Measurements from ENCODE around the gene CLCN1.
"Not testable (repeated sequence)": the region's sequence is repeated elsewhere in the genome, so short reads cannot be mapped to it uniquely, and the experiment has no call there.

The CLCN1 gene

DNA sequence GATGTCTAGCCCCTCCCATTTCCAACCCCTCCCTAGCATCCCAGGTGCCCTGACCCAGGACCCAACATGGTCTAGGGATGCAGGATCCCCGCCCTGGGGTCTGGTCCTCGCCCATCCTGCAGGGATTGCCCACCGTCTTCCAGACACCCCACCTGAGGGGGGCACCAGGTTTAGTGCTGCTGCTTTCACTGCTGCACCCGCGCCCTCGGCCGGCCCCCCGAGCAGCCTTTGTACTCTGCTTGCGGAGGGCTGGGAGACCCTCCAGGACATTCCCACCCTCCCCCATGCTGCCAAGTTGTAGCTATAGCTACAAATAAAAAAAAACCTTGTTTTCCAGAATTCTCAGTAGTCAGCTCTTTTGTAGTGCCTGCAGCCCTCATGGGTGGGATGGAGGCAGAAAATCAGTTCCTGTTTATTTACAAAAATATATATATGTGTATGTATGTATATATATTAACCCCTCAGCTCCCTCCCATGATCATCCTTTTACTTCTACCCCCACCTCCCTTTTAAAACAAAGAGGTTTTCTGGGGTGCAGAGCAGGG lies 74.9 kb downstream of the CLCN1 start:
- Histone ChIP-seq H3K9ac (ENCODE audit: low read depth, low read length) (peak overlapping the region; percentile 0), H3K4me1 (ENCODE audit: control insufficient read depth, insufficient read depth, low read length) (peaks cover 86% of the 10 kb centered on the region), H3K36me3 (ENCODE audit: insufficient read depth, low read length) (peaks cover 64% of the 10 kb centered on the region), H3K9me3 (replicated peaks; ENCODE audit: low read length) (no peaks in the 10 kb centered on the region), H3K4me2 (ENCODE audit: low read length) (peak overlapping the region; percentile 42), H3K27me3 (ENCODE audit: control insufficient read depth, insufficient read depth, low read length) (no peaks in the 10 kb centered on the region), H3K4me3 (ENCODE audit: low read length) (no peak overlapping the region)

DNA sequence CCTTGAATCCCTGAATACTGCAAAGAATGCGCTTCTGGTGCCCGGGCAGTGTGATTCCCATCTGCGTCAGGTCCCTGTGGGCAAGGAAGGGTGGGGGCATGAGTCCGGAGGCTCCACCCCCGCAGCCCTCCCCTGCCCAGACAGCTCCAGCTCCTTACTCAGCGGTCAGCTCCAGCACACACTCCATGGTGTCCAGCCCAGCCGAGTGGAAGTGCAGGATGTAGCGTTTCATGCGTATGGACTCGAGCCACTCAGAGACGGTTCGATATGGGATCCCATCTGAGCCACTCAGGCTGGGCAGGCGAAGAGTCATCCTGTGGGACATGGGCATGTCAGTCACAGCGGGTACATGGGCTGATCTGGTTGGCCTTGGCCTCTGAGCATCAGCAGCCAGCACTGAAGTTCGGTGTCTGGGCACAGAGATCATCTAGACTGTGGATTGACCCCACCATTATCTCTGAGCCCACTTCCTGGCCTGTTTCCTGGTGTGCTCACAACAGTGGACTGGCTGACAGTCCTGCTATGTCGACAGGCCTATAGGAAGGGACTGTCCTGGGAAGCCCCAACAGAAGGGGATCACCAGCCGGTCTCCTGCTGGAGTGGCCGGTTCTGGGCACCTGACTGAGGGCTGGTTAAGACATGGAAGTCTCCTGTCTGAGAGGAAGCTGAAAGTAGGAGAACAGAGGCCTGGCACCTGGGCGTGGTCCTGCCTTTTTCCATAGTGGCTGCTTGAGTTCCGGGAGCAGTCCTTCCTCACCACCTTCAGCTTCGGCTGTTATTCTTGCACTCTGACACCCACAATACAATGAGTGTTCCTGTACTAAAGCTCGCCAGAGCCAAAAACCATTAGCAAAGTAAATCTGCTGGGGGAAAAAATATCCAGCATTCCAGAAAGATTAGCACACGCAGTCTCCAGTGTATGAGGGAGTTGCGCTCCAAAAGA lies 75.8 kb downstream of the CLCN1 start:
- Histone ChIP-seq H3K36me3 (ENCODE audit: insufficient read depth, low read length) (peaks cover 56% of the 10 kb centered on the region), H3K4me1 (ENCODE audit: control insufficient read depth, insufficient read depth, low read length) (peaks cover 84% of the 10 kb centered on the region), H3K27me3 (ENCODE audit: control insufficient read depth, insufficient read depth, low read length) (no peaks in the 10 kb centered on the region), H3K4me3 (ENCODE audit: low read length) (peak overlapping the region; percentile 8), H3K9me3 (replicated peaks; ENCODE audit: low read length) (no peaks in the 10 kb centered on the region), H3K4me2 (ENCODE audit: low read length) (peak overlapping the region; percentile 42), H3K9ac (ENCODE audit: low read depth, low read length) (peak overlapping the region; percentile 69)

DNA sequence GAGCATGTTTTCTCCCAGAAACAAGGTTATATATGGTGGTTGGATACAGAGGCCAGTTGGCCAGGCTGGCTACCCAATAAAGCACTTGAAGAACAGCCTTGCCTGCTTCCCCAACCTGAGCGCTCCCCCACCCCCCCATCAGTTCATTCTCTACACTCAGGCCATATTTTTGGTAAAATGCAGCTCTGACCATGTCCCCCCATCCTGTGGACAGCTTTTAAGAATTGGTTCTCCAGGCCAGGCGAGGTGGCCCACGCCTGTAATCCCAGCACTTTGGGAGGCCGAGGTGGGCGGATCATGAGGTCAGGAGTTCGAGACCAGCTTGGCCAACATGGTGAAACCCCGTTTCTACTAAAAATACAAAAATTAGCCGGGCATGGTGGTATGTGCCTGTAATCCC lies 76.5 kb downstream of the CLCN1 start:
- H3K36me3 ChIP-seq (ENCODE audit: insufficient read depth, low read length): peaks cover 50% of the 10 kb centered on the region
- not testable (repeated sequence) for H3K4me2 ChIP-seq (ENCODE audit: low read length); H3K9ac ChIP-seq (ENCODE audit: low read depth, low read length); H3K4me3 ChIP-seq (ENCODE audit: low read length); H3K9me3 ChIP-seq (replicated peaks; ENCODE audit: low read length); H3K27me3 ChIP-seq (ENCODE audit: control insufficient read depth, insufficient read depth, low read length)
- peaks cover 78% of the 10 kb centered on the region for H3K4me1 ChIP-seq (ENCODE audit: control insufficient read depth, insufficient read depth, low read length)

DNA sequence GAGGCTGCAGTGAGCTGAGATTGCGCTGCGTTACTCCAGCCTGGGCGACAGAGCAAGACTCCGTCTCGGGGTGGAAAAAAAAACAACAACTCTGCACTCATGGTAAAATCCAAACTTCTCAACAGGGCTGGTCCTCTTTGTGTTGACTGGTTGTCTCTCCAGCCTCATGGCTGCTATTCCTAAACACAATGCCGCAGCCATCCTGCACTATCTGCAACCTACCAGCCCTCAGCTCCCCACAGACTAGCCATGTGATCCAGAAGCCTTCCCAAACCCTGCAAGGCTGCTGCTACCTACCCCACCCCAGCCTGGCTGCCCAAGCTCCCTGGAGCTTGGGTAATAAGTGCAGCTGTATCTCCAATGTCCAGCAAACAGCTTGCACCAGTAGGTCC lies 77.0 kb downstream of the CLCN1 start:
- peaks cover 45% of the 10 kb centered on the region for H3K36me3 ChIP-seq (ENCODE audit: insufficient read depth, low read length)
- H3K9me3 ChIP-seq (replicated peaks; ENCODE audit: low read length): no peaks in the 10 kb centered on the region
- H3K4me2 ChIP-seq (ENCODE audit: low read length): no peak overlapping the region
- H3K4me1 ChIP-seq (ENCODE audit: control insufficient read depth, insufficient read depth, low read length): peaks cover 74% of the 10 kb centered on the region
- H3K27me3 ChIP-seq (ENCODE audit: control insufficient read depth, insufficient read depth, low read length): no peaks in the 10 kb centered on the region
- H3K4me3 ChIP-seq (ENCODE audit: low read length): no peak overlapping the region
- no peak overlapping the region for H3K9ac ChIP-seq (ENCODE audit: low read depth, low read length)

DNA sequence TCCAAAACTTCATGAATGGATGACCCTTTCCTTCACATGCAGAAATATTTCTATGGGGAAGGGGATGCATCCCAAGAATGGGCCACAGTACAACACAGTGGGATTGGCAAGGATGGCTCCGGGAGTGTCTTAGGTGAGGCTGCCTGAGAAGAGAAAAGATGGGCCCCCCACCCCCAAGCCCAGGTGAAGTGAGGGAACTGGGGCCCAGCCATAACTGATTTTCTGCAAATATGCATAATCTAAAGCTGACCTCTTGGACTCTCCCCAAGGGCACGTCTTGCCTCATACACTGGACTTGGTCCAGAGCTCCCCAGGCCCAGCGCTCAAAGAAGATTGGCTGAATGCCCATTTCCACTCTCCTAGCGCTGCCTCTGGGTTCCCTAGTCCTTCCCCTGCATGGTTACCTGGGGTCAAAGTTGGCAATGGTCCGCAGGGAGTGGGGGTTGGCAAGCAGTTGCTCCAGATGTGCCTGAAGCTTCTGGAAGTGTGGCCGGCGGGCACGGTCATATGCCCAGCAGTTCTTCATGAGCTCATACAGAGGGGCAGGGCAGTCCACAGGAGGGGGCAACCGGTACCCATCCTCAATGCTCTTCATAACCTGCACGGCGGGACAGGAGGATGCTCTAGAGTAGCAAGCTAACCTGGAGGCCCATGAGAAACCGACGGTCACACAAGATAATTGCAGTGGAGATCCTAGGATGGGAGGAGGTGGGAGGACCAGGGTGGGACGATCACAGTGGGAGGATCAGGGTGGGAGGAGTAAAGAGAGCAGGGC lies 77.5 kb downstream of the CLCN1 start:
- peaks cover 71% of the 10 kb centered on the region for H3K4me1 ChIP-seq (ENCODE audit: control insufficient read depth, insufficient read depth, low read length)
- no peaks in the 10 kb centered on the region for H3K9me3 ChIP-seq (replicated peaks; ENCODE audit: low read length)
- H3K4me3 ChIP-seq (ENCODE audit: low read length): no peak overlapping the region
- peaks cover 39% of the 10 kb centered on the region for H3K36me3 ChIP-seq (ENCODE audit: insufficient read depth, low read length)
- no peaks in the 10 kb centered on the region for H3K27me3 ChIP-seq (ENCODE audit: control insufficient read depth, insufficient read depth, low read length)
- no peak overlapping the region for H3K4me2 ChIP-seq (ENCODE audit: low read length)
- no peak overlapping the region for H3K9ac ChIP-seq (ENCODE audit: low read depth, low read length)

DNA sequence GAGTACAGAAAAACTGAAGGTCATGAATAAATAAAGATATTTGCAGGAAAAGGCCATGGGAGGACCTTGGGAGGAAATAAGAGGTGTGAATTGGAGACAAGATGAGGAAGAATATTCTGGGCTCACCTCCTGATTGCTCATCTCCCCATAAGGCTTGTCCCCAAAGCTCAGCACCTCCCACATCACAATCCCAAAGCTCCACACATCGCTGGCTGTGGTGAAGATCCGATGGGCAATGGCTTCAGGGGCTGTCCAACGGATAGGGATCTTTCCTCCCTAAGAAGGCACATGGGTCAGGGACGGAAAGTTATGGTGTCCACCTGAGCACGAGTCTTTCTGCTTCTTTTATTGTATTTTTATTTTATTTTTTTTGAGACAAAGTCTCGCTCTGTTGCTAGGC lies 78.2 kb downstream of the CLCN1 start:
- Histone ChIP-seq H3K36me3 (ENCODE audit: insufficient read depth, low read length) (peaks cover 33% of the 10 kb centered on the region), H3K4me1 (ENCODE audit: control insufficient read depth, insufficient read depth, low read length) (peaks cover 65% of the 10 kb centered on the region), H3K9me3 (replicated peaks; ENCODE audit: low read length) (no peaks in the 10 kb centered on the region), H3K9ac (ENCODE audit: low read depth, low read length) (no peak overlapping the region), H3K4me2 (ENCODE audit: low read length) (no peak overlapping the region), H3K4me3 (ENCODE audit: low read length) (no peak overlapping the region), H3K27me3 (ENCODE audit: control insufficient read depth, insufficient read depth, low read length) (no peaks in the 10 kb centered on the region)

DNA sequence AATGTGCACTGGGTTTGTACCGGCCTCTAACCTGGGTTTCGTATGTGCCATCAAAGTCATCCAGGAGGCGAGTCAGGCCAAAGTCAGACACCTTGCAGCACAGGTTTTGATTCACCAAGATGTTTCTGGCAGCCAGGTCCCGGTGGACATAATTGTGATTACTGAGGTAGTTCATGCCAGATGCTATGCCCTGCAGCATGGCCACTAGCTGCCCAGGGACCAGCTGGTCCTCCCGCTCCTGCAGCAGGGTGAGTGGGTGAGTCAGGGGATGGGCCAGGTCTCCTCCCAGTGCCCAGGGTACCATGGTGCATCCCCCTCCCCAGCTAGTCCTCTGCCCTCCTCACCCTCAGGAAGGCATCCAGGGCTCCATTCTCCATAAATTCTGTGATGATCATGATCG lies 78.9 kb downstream of the CLCN1 start:
- Histone ChIP-seq H3K27me3 (ENCODE audit: control insufficient read depth, insufficient read depth, low read length) (no peaks in the 10 kb centered on the region), H3K4me1 (ENCODE audit: control insufficient read depth, insufficient read depth, low read length) (peaks cover 58% of the 10 kb centered on the region), H3K36me3 (ENCODE audit: insufficient read depth, low read length) (peaks cover 26% of the 10 kb centered on the region), H3K4me3 (ENCODE audit: low read length) (no peak overlapping the region), H3K9me3 (replicated peaks; ENCODE audit: low read length) (no peaks in the 10 kb centered on the region), H3K4me2 (ENCODE audit: low read length) (no peak overlapping the region), H3K9ac (ENCODE audit: low read depth, low read length) (no peak overlapping the region)

DNA sequence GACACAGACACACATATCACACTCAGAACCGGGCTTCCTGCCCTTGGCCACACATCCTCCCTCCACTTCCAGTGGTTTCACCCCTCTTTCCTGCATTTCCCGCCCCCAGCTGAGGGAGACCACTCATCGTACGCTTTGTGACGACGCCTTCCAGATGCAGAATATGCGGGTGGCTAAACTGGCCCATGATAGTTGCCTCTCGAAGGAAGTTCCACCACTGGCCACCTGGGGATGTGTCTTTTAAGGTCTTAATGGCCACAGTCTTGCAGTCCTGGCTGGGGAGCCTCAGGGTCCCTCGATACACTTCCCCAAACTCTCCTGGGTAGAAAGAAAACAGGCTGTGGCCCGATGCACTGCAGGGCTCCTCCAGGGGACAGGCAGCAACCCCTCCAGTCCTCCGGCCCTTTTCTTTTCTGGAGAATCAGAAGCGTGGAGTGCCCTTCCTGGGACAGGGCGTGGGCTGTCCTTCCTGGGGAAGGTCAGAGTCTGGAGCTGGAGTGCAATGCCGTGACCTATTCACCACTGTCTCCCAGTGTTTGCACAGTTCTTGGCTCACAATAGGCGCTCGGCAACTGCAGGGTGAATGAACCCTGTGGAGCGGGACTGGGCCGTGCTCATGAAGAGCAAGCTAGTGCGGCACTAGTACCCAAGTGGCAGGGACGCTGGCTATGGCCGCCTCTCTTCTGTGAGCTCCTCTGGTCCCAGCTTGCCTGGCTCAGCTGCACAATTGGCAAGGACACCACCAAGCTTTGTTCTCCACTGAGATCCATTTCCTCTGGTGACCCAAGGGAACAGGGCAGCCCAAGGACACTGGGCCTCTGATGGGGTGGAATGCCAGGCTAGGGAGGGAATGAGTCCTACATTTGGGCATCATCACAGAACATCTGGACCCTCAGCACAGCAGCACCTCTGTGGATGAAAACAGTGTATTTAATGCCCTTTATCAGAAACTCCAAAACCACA lies 79.6 kb downstream of the CLCN1 start:
- no peak overlapping the region for H3K4me3 ChIP-seq (ENCODE audit: low read length)
- H3K9ac ChIP-seq (ENCODE audit: low read depth, low read length): no peak overlapping the region
- H3K36me3 ChIP-seq (ENCODE audit: insufficient read depth, low read length): peaks cover 19% of the 10 kb centered on the region
- no peaks in the 10 kb centered on the region for H3K9me3 ChIP-seq (replicated peaks; ENCODE audit: low read length)
- H3K4me2 ChIP-seq (ENCODE audit: low read length): no peak overlapping the region
- H3K4me1 ChIP-seq (ENCODE audit: control insufficient read depth, insufficient read depth, low read length): peaks cover 51% of the 10 kb centered on the region
- no peaks in the 10 kb centered on the region for H3K27me3 ChIP-seq (ENCODE audit: control insufficient read depth, insufficient read depth, low read length)

DNA sequence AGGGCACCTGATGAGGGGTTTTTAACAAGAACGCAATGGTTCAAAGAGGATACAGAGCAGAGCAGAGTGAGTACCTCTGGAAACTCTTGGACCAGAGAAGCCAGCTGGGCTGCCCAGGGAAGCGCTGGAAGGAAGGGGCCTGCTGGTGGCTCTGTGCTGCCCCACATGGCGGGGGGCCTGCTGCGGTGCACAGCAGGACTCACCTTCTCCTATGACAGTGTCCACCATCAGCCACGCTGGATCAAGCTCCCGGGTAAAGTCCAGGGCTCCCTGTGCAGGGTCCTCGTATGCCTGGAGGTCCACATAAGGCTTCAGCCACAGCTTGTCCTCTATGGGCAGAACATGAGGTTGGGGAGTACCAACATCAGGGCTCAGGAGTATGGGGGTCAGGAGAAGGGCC lies 80.3 kb downstream of the CLCN1 start:
- peaks cover 44% of the 10 kb centered on the region for H3K4me1 ChIP-seq (ENCODE audit: control insufficient read depth, insufficient read depth, low read length)
- no peaks in the 10 kb centered on the region for H3K27me3 ChIP-seq (ENCODE audit: control insufficient read depth, insufficient read depth, low read length)
- peak overlapping the region; percentile 19 for H3K9ac ChIP-seq (ENCODE audit: low read depth, low read length)
- peaks cover 14% of the 10 kb centered on the region for H3K36me3 ChIP-seq (ENCODE audit: insufficient read depth, low read length)
- H3K4me2 ChIP-seq (ENCODE audit: low read length): no peak overlapping the region
- H3K9me3 ChIP-seq (replicated peaks; ENCODE audit: low read length): no peaks in the 10 kb centered on the region
- H3K4me3 ChIP-seq (ENCODE audit: low read length): no peak overlapping the region

DNA sequence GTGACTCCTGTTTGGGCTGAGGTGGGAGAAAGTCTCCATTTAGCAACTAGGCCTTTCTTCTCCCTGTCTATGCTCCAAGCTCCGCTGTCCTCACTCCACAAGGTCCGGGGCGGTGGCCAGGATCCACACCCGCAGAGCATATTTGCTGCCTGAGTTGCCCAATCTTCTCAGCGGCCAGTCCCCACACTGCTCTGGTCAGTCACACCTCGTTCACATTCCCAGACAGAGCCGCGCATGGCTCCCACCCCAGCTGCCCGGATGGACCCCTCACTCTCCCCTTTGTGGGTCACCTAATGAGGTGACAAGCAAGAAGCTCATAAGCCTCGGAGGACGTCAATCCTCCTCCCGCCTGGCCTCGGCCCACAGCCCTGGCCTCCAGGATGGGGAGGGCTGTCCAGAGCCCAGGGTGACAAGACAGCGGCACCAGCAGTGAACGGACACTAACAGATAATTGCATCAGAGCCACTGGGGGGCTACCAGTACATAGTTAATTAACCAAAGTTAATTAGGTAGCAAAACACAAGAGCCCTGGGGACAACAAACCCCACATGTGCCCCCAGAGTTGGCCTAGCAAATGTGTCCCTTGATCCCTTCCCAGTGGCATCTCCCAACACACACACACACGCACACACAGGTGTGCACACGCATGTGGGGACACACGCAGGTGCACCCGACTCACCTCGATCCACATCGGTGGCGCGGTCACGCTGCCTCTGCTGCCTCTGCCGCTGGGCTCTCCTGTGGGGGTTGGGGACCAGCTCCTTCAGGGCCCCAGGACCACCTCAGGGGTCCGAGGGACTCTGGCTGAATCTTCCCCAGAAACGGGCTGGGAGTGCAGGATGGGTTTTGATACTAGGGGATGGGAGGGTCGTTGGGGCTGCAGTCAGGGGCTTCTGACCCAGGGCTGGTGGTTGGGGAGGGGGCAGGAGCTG lies 81.0 kb downstream of the CLCN1 start:
- H3K4me3 ChIP-seq (ENCODE audit: low read length): no peak overlapping the region
- H3K36me3 ChIP-seq (ENCODE audit: insufficient read depth, low read length): peaks cover 9% of the 10 kb centered on the region
- H3K9me3 ChIP-seq (replicated peaks; ENCODE audit: low read length): no peaks in the 10 kb centered on the region
- H3K27me3 ChIP-seq (ENCODE audit: control insufficient read depth, insufficient read depth, low read length): no peaks in the 10 kb centered on the region
- peak overlapping the region; percentile 19 for H3K9ac ChIP-seq (ENCODE audit: low read depth, low read length)
- H3K4me1 ChIP-seq (ENCODE audit: control insufficient read depth, insufficient read depth, low read length): peaks cover 37% of the 10 kb centered on the region
- no peak overlapping the region for H3K4me2 ChIP-seq (ENCODE audit: low read length)
